RPMI8226 (cell line): ENCODE results near the gene TMEM132D.
"Not testable (repeated sequence)": the region's sequence is repeated elsewhere in the genome, so short reads cannot be mapped to it uniquely, and the experiment has no call there.

Experiments used
- DNase-seq: peaks from one replicate; pipeline ENCODE4 v3.0.0-alpha.2; 2015

Gene TMEM132D

DNA sequence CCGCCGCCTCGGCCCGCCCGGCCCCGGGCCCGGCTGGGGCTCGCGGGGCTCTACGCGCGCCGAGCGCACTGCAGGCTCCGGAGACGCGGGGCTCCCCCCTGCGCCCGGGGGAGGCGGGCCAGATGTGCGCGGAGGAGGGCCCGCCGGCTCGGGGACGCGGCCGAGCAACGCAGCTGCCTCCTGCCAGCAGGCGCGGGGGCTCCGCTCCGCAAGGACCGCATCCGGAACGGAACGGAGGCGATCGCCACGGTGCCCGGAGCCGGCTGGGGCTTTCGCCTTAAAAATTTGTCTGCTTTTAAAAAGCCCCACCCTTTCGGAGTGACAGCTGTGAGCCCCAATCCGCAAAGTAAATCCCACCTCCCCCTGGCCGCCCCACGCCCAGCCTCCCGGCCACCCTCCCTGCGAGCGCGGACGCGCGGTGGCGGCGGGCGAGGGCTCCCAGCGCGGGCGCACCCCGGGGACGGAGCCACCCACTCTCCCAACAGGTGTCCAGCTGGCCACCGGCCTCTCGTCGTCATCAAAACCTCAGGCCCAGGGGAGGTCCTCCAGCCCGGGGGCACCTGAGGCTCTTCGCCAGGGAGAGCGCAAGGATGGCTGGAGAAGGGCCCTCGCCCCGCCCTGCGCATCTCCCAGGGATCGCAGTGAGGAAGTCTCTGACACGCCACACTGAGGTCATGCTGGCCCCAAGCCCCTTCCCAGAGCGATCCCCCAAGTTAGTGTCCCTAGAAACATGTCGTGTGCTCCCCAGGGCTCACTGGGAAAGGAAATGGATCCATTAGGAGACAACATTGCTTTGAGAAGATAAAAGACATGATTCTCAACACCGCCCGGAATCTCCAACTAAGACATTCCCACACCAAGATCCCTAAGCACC is at the start of gene TMEM132D:
TSS of gene TMEM132D (minus strand) at position 70 of the 874 bp plus-strand sequence.
- DNase-seq = no peak

DNA sequence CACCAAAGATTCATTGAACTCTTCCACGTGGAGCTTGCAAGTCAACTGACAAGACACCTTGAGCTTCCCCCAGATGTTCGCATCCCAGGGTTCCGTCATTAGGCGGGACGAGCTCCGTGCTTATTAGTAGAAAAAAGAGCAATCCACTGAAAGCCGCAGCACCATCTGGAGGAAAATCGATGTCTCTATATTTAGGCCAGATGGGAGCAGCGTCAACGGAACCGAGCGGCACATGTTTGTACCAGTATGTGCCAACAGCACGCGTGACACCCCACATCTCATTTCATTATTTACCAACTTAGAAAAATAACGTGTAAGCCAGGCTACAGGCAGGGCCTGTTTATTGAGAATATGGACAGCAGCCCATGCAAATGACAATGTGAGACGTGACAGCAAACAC is 45.8 kb upstream of the TMEM132D start:
- DNase-seq = no peak

DNA sequence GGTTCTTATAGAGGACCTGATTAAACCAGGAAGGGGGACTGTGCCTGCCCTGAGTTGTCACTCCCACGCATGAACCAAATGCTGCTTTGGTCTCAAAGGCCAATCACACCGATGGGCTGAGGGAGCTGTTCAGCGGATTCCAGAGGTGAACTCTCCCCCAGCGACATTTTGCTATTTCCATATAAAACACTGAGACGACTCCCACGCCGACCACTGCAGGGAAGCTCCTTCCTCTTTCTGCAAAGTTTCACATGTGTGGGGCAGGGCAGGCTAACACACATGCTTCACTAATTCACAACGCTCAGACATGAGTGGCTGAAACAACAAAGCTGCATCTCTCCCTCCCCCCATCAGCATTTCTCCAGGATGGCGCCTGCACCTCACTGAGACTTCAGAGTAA is 37.8 kb upstream of the TMEM132D start:
- DNase-seq = no peak

- no peak for DNase-seq
These were observed 34.3 kb upstream of the TMEM132D start for GRCh38 chr12:129938089-129938488.

DNA sequence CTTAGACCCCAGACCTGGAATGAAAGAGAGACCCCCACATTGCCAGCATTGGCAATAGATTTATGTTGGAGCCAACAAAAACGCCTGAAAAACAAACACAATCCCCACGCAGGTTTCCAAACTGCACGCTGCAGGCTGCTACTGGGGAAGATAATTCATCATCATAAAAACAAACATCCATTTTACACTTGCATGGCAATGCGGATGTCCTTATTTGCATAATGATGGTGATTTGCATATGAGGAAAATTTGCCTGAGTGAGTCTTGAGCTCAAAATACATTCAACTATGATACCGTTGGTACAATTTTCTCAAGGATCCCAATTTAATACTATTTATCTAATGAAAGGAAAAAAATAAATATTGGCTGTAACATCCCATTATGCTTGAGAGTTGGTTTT is 33.6 kb upstream of the TMEM132D start:
- DNase-seq = no peak

DNA sequence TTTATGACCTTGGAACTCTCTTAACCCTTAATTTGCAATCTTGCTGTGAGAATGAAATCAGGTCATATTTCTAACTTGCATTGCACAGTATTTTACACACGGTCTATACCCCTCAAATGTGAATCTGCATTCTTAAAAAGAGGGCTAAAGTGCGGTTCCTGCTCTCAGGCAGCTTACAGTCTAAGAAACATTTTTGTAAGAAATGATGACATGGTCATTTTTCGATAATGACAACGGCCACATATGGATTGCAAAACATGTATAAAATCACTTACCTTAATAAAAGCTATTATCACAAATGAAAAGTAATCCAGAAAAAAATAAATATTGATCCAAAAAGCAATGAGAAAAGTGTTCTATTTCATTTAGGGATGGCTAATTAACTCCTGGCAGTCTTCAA is 24.8 kb upstream of the TMEM132D start:
- DNase-seq = no peak

DNA sequence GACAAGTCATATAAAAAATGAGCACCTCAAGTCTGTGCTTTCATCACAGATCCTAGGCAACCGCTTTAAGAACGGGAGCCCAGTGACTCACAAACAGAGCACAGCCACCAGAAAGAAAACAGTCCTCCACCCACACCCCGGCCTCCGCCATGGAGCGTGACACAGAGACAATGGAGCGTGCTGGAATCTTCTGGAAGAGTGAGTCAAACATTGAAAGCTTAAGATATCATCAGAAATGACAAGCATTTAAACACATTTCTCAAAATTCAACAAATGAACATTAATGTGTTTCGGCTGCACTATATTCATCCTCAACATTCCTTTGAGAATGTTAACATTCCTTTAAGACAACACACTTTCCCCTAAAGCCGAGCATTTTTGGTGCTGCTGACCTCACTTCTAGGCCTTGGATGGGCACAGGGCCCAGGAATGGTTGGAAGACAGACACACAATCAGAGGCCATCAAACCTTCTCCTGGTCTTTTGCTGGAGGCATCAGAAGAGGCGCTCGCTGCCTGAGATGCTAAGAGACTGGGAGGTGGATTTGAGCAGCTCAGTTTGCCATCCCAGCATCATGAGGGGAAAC is 23.6 kb upstream of the TMEM132D start:
- DNase-seq = no peak

- peak; percentile 48 for DNase-seq
These were observed 7.7 kb upstream of the TMEM132D start for GRCh38 chr12:129911428-129912049.

GRCh38 chr12:129909051-129910020 is 5.5 kb upstream of the TMEM132D start:
- DNase-seq = no peak

DNA sequence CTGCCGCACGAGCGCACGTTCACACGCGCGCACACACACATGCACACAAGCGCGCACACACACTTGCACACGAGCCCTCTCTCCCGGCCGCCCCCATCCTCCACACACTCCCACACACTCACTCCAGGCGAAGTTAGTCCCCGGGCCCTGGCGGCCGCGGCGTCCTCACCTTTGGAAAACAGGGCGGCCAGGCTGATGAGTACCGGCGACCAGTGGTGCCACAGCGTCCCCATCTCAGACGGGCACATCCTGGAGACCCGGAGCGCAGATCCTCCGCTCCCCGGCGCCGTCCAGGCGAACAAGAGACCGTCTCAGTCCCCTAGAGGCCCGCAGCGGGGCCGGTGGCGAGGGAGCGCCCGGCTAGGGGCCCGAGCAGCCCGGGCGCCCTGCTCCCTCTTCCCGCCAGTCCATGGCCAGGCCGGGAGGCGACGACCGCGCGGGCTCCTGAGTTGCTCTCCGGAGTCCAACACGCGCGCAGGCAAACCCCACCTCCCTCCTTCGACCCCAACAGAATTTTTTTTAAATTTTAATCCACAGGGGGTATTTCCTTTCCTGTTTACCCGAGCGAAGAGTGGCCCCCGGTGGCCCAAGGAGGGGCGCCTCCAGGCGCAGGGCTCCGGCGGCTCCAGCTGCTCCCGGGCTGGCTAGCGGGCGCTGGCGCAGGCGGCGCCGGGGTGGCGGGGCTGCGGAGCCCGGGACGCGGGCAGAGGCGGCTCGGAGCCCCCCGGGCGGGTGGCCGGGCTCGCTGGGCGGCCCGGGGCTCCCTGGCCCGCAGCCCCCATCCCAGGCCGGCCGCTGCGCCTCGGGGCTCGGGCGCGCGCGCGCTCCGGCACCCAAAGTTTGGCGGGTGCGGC is 506 bp downstream of the TMEM132D start:
- DNase-seq = no peak

- no peak for DNase-seq
These were observed 1.3 kb downstream of the TMEM132D start for GRCh38 chr12:129902371-129903091.

DNA sequence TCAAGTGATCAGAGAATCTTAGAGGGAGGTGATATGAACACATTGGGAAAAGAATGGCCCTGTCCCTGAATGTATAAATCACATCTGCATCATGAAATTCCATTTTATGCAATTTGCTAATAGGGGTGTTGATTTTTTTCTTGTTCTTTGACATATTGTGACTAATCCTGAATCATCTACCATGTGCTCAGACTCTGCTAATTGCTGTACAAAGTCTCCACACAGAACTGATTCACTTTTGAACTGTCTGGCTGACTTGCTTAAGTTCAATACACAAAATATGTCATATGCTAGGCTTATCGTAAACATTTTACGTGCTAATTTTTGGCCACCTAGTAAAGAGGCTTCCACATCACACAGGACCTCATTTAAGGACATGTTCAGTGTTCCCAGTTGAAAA is 2.6 kb downstream of the TMEM132D start:
- DNase-seq = no peak

GRCh38 chr12:129900306-129900705 is 3.5 kb downstream of the TMEM132D start:
- DNase-seq = no peak

DNA sequence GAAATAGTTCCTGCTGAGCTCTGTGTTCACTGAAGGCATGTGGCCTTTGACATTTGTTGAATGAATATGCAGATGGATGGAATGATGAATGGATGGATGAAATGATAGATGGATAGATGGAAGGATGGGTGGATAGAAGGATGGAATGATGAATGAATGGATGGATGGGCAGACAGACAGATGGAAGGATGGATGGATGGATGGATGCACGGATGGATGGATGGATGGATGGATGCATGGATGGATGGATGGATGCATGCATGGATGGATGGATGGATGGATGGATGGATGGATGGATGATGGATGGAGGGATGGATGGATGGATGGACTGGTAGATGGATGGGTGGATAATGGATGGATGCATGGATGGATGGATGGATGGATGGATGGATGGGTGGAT is 4.8 kb downstream of the TMEM132D start:
- DNase-seq = not testable (repeated sequence)

GRCh38 chr12:129893691-129894090 is 10.1 kb downstream of the TMEM132D start:
- no peak for DNase-seq

- no peak for DNase-seq
These were observed 16.7 kb downstream of the TMEM132D start for GRCh38 chr12:129887101-129887500.

- no peak for DNase-seq
These were observed 17.3 kb downstream of the TMEM132D start for GRCh38 chr12:129886541-129886940.

GRCh38 chr12:129885287-129885686 is 18.5 kb downstream of the TMEM132D start:
- no peak for DNase-seq

- no peak for DNase-seq
These were observed 26.4 kb downstream of the TMEM132D start for GRCh38 chr12:129877411-129877810.

- DNase-seq = no peak
These were observed 30.0 kb downstream of the TMEM132D start for GRCh38 chr12:129873833-129874208.
